ENCODE measurements around the gene SEPTIN14. TPM values are rescaled to one million over a fixed set of nuclear protein-coding genes. Genes with fewer than 3 reads are reported as not detected.
"Not testable (repeated sequence)": the region's sequence is repeated elsewhere in the genome, so short reads cannot be mapped to it uniquely, and the experiment has no call there.

The SEPTIN14 gene
- total and polyA plus RNA-seq, 2 of the 4 experiments (the other 2 are of a cell fraction): not detected

- dilution Hi-C loops (cut with HindIII; ENCODE audit: low sequenced_read_pairs, unreplicated experiment): no loop called here
- CTCF ChIA-PET: no interaction called here
- no peak for ATAC-seq (ENCODE audit: low read depth)
These were observed 91.8 kb downstream of the SEPTIN14 start for GRCh38 chr7:55770778-55771177.

GRCh38 chr7:55753274-55753862 lies 109.2 kb downstream of the SEPTIN14 start:
- DNase-seq; in situ Hi-C loops (cut with MboI; ENCODE audit: low sequenced_read_pairs); H2BK15ac ChIP-seq (ENCODE audit: low read depth, low read length); H4K8ac ChIP-seq (ENCODE audit: low read depth in 2 of 2, low read length in 2 of 2); H3K9me1 ChIP-seq (ENCODE audit: insufficient read depth, low read length); ATAC-seq (ENCODE audit: low read depth); H3K36me3 ChIP-seq (ENCODE audit: control insufficient read depth, insufficient read depth, low read length); H3K4ac ChIP-seq (ENCODE audit: low read depth, low read length); H2BK5ac ChIP-seq (ENCODE audit: low read depth, low read length, poor library complexity, severe bottlenecking); BruUV-seq (replicated peaks); H2BK20ac ChIP-seq (ENCODE audit: low read depth, low read length); H3K27ac ChIP-seq (ENCODE audit: insufficient read depth, low read length); H3K23ac ChIP-seq (ENCODE audit: low read depth, low read length); H4K20me1 ChIP-seq (ENCODE audit: insufficient read depth, low read length); CTCF ChIA-PET; H2BK120ac ChIP-seq (ENCODE audit: low read depth, low read length); H3K9me3 ChIP-seq (ENCODE audit: control insufficient read depth, insufficient read depth, low read length); intact Hi-C loops (cut with micrococcal nuclease); H2AFZ ChIP-seq (replicated peaks; ENCODE audit: low read length, poor library complexity); H3K4me2 ChIP-seq (ENCODE audit: low read depth, low read length); H3K4me3 ChIP-seq (ENCODE audit: insufficient read depth, low read depth, low read length); H3K18ac ChIP-seq (ENCODE audit: low read depth, low read length); H3K4me1 ChIP-seq (ENCODE audit: control insufficient read depth, insufficient read depth, low read length); H3K56ac ChIP-seq (ENCODE audit: extremely low read depth, insufficient read depth, low read length); H2AK9ac ChIP-seq (replicated peaks; ENCODE audit: low read depth, low read length, poor library complexity); H3K9ac ChIP-seq (ENCODE audit: low read depth, low read length); POLR2A ChIA-PET (ENCODE audit: unreplicated experiment); dilution Hi-C loops (cut with HindIII; ENCODE audit: low sequenced_read_pairs, unreplicated experiment); H3K27me3 ChIP-seq (ENCODE audit: control insufficient read depth, insufficient read depth, low read length); H3K14ac ChIP-seq (replicated peaks; ENCODE audit: low read depth, low read length); H4K91ac ChIP-seq (ENCODE audit: insufficient read depth, low read depth, low read length); H3K79me1 ChIP-seq (ENCODE audit: low read depth in 1 of 2, low read length in 2 of 2); H2AK5ac ChIP-seq (ENCODE audit: low read depth, low read length); H4K5ac ChIP-seq (ENCODE audit: low read depth, low read length): not testable (repeated sequence)
- WGBS, 2 experiments (ENCODE audit: extremely low coverage in 2 of 2, insufficient read length in 1 of 2): no CpG with 5 or more reads among the region's 6 CpGs

More at GRCh38 chr7:55770778-55771177, 91.8 kb downstream of the SEPTIN14 start:
- Histone ChIP-seq H2BK5ac (ENCODE audit: low read depth, low read length, poor library complexity, severe bottlenecking) (no peak overlapping the region), H3K9me1 (ENCODE audit: insufficient read depth, low read length) (no peaks in the 10 kb centered on the region), H2AFZ (replicated peaks; ENCODE audit: low read length, poor library complexity) (no peak overlapping the region), H3K4ac (ENCODE audit: low read depth, low read length) (no peak overlapping the region), H3K4me3 (ENCODE audit: insufficient read depth, low read depth, low read length) (no peak overlapping the region), H2BK15ac (ENCODE audit: low read depth, low read length) (no peak overlapping the region), H3K9ac (ENCODE audit: low read depth, low read length) (no peak overlapping the region), H3K14ac (replicated peaks; ENCODE audit: low read depth, low read length) (no peak overlapping the region), H3K56ac (ENCODE audit: extremely low read depth, insufficient read depth, low read length) (no peak overlapping the region), H3K9me3 (ENCODE audit: control insufficient read depth, insufficient read depth, low read length) (no peaks in the 10 kb centered on the region), H2AK9ac (replicated peaks; ENCODE audit: low read depth, low read length, poor library complexity) (no peak overlapping the region), H4K8ac (ENCODE audit: low read depth in 2 of 2, low read length in 2 of 2) (no peak overlapping the region), H2BK120ac (ENCODE audit: low read depth, low read length) (no peak overlapping the region), H3K27ac (ENCODE audit: insufficient read depth, low read length) (no peak overlapping the region), H3K4me1 (ENCODE audit: control insufficient read depth, insufficient read depth, low read length) (no peaks in the 10 kb centered on the region), H2AK5ac (ENCODE audit: low read depth, low read length) (no peak overlapping the region), H4K5ac (ENCODE audit: low read depth, low read length) (no peak overlapping the region), H3K36me3 (ENCODE audit: control insufficient read depth, insufficient read depth, low read length) (no peaks in the 10 kb centered on the region), H4K20me1 (ENCODE audit: insufficient read depth, low read length) (no peaks in the 10 kb centered on the region), H3K4me2 (ENCODE audit: low read depth, low read length) (no peak overlapping the region), H3K27me3 (ENCODE audit: control insufficient read depth, insufficient read depth, low read length) (no peaks in the 10 kb centered on the region), H3K23ac (ENCODE audit: low read depth, low read length) (no peak overlapping the region), H4K91ac (ENCODE audit: insufficient read depth, low read depth, low read length) (no peak overlapping the region), H2BK20ac (ENCODE audit: low read depth, low read length) (no peak overlapping the region), H3K18ac (ENCODE audit: low read depth, low read length) (no peak overlapping the region), H3K79me1 (ENCODE audit: low read depth in 1 of 2, low read length in 2 of 2) (no peaks in the 10 kb centered on the region)
- in situ Hi-C loops (cut with MboI; ENCODE audit: low sequenced_read_pairs) (no loop called here), intact Hi-C loops (cut with micrococcal nuclease) (no loop called here)
- POLR2A ChIA-PET (ENCODE audit: unreplicated experiment): no interaction called here
- no peak for DNase-seq
- WGBS, 2 experiments (ENCODE audit: extremely low coverage in 2 of 2, insufficient read length in 1 of 2): no CpG with 5 or more reads among the region's 10 CpGs
- BruUV-seq (replicated peaks): no TSS peak
- no peak for TF ChIP-seq POLR2A (IDR thresholded peaks at IDR 0.05; ENCODE audit: low read depth, low read length)
- TF ChIP-seq RFX5 (IDR thresholded peaks at IDR 0.05; ENCODE audit: low read depth, low read length): no peak
- no peak for TF ChIP-seq USF2 (IDR thresholded peaks at IDR 0.05; ENCODE audit: low read depth, low read length)
- TF ChIP-seq CEBPB (IDR thresholded peaks at IDR 0.05; ENCODE audit: low read depth, low read length): no peak
- no peak for TF ChIP-seq BHLHE40 (IDR thresholded peaks at IDR 0.05; ENCODE audit: low read depth, low read length)
- no peak for TF ChIP-seq MXI1 (IDR thresholded peaks at IDR 0.05; ENCODE audit: borderline replicate concordance, low read depth, low read length)
- no peak for TF ChIP-seq NFE2L2 (IDR thresholded peaks at IDR 0.05; ENCODE audit: low read depth, low read length)
- no peak for TF ChIP-seq MAFK (IDR thresholded peaks at IDR 0.05; ENCODE audit: low read depth, low read length)
